ENCODE measurements around the gene RNF220. TPM values are rescaled to one million over a fixed set of nuclear protein-coding genes. Genes with fewer than 3 reads are reported as not detected.

The RNF220 gene
- total RNA-seq, 1 experiment from 2014 or later, result 92.4 TPM

- no peak for DNase-seq
- ChIA-PET POLR2A (no interaction called here), CTCF (no interaction called here)
- no peak overlapping the region for H3K4me3 ChIP-seq (ENCODE audit: low read depth, low read length)
- H3K4me1 ChIP-seq, result no peaks in the 10 kb centered on the region
- no peaks in the 10 kb centered on the region for H3K36me3 Mint-ChIP-seq (ENCODE audit: insufficient read depth, unreplicated experiment)
- H3K9me3 ChIP-seq, result no peaks in the 10 kb centered on the region
- peaks cover 3% of the 10 kb centered on the region; the same call in 1 of the 2 replicates for H3K27me3 ChIP-seq (replicated peaks; ENCODE audit: control insufficient read depth, insufficient read depth, low read length)
- H3K27ac Mint-ChIP-seq (ENCODE audit: unreplicated experiment), result no peak overlapping the region
- TF ChIP-seq CTCF (IDR thresholded peaks at IDR 0.05; ENCODE audit: insufficient read depth in 1 of 2, low read depth in 1 of 2, low read length in 1 of 2, severe bottlenecking in 1 of 2, unreplicated experiment in 1 of 2), result no peak
- H3K4me3 Mint-ChIP-seq (ENCODE audit: unreplicated experiment), result no peak overlapping the region
- no peaks in the 10 kb centered on the region for H3K36me3 ChIP-seq (ENCODE audit: control insufficient read depth, insufficient read depth, low read length)
- H3K9me3 Mint-ChIP-seq (ENCODE audit: unreplicated experiment), result no peaks in the 10 kb centered on the region
- H3K27me3 Mint-ChIP-seq (ENCODE audit: insufficient read depth, unreplicated experiment), result peaks cover 10% of the 10 kb centered on the region
- intact Hi-C loops (cut with micrococcal nuclease; ENCODE audit: unreplicated experiment), result no loop called here
- BruUV-seq (replicated peaks), result no TSS peak
- H3K4me1 Mint-ChIP-seq (ENCODE audit: low read depth, unreplicated experiment), result no peaks in the 10 kb centered on the region
These were observed 11.4 kb downstream of the RNF220 start for GRCh38 chr1:44416408-44416807.

- no peak overlapping the region for H3K4me3 Mint-ChIP-seq (ENCODE audit: unreplicated experiment)
- TF ChIP-seq CTCF (IDR thresholded peaks at IDR 0.05; ENCODE audit: insufficient read depth in 1 of 2, low read depth in 1 of 2, low read length in 1 of 2, severe bottlenecking in 1 of 2, unreplicated experiment in 1 of 2), result no peak
- H3K4me3 ChIP-seq (ENCODE audit: low read depth, low read length), result no peak overlapping the region
- ChIA-PET CTCF (no interaction called here), POLR2A (no interaction called here)
- H3K9me3 Mint-ChIP-seq (ENCODE audit: unreplicated experiment), result no peaks in the 10 kb centered on the region
- H3K36me3 ChIP-seq (ENCODE audit: control insufficient read depth, insufficient read depth, low read length), result no peaks in the 10 kb centered on the region
- H3K4me1 Mint-ChIP-seq (ENCODE audit: low read depth, unreplicated experiment), result no peaks in the 10 kb centered on the region
- no peaks in the 10 kb centered on the region for H3K36me3 Mint-ChIP-seq (ENCODE audit: insufficient read depth, unreplicated experiment)
- intact Hi-C loops (cut with micrococcal nuclease; ENCODE audit: unreplicated experiment), result no loop called here
- peaks cover 3% of the 10 kb centered on the region; the same call in 1 of the 2 replicates for H3K27me3 ChIP-seq (replicated peaks; ENCODE audit: control insufficient read depth, insufficient read depth, low read length)
- no peak for DNase-seq
- no TSS peak for BruUV-seq (replicated peaks)
- no peaks in the 10 kb centered on the region for H3K4me1 ChIP-seq
- H3K27me3 Mint-ChIP-seq (ENCODE audit: insufficient read depth, unreplicated experiment), result peaks cover 7% of the 10 kb centered on the region
- no peaks in the 10 kb centered on the region for H3K9me3 ChIP-seq
- H3K27ac Mint-ChIP-seq (ENCODE audit: unreplicated experiment), result no peak overlapping the region
These were observed 12.4 kb downstream of the RNF220 start for GRCh38 chr1:44417351-44418021.

GRCh38 chr1:44418022-44418673, 13.1 kb downstream of the RNF220 start:
- POLR2A ChIA-PET, result no interaction called here
- peaks cover 3% of the 10 kb centered on the region; the same call in 1 of the 2 replicates for H3K27me3 ChIP-seq (replicated peaks; ENCODE audit: control insufficient read depth, insufficient read depth, low read length)
- H3K27me3 Mint-ChIP-seq (ENCODE audit: insufficient read depth, unreplicated experiment), result peaks cover 7% of the 10 kb centered on the region
- CTCF ChIA-PET, result no interaction called here
- no peak for DNase-seq
- no peak for TF ChIP-seq CTCF (IDR thresholded peaks at IDR 0.05; ENCODE audit: insufficient read depth in 1 of 2, low read depth in 1 of 2, low read length in 1 of 2, severe bottlenecking in 1 of 2, unreplicated experiment in 1 of 2)
- no peaks in the 10 kb centered on the region for H3K36me3 ChIP-seq (ENCODE audit: control insufficient read depth, insufficient read depth, low read length)
- BruUV-seq (replicated peaks), result no TSS peak
- H3K9me3 Mint-ChIP-seq (ENCODE audit: unreplicated experiment), result no peaks in the 10 kb centered on the region
- intact Hi-C loops (cut with micrococcal nuclease; ENCODE audit: unreplicated experiment), result no loop called here
- no peaks in the 10 kb centered on the region for H3K4me1 ChIP-seq
- H3K4me3 ChIP-seq (ENCODE audit: low read depth, low read length), result no peak overlapping the region
- no peak overlapping the region for H3K4me3 Mint-ChIP-seq (ENCODE audit: unreplicated experiment)
- no peaks in the 10 kb centered on the region for H3K4me1 Mint-ChIP-seq (ENCODE audit: low read depth, unreplicated experiment)
- no peaks in the 10 kb centered on the region for H3K36me3 Mint-ChIP-seq (ENCODE audit: insufficient read depth, unreplicated experiment)
- H3K9me3 ChIP-seq, result no peaks in the 10 kb centered on the region
- H3K27ac Mint-ChIP-seq (ENCODE audit: unreplicated experiment), result no peak overlapping the region

All from Caco-2 (cell line).